Measurements from ENCODE around the gene IZUMO4. TPM values are rescaled to one million over a fixed set of nuclear protein-coding genes. Genes with fewer than 3 reads are reported as not detected.

IZUMO4 gene
- total and polyA plus RNA-seq, 10 of the 15 experiments (the other 5 are each of a cell fraction or from before 2014, with no cell fraction given) = 0.53 to 27.1 (median 7.5) TPM

- TF ChIP-seq NFIC (IDR thresholded peaks at IDR 0.05; ENCODE audit: low read depth, low read length) = no peak
- no peak for TF ChIP-seq SMAD5 (IDR thresholded peaks at IDR 0.05; ENCODE audit: low read depth)
These were observed 19.3 kb downstream of the IZUMO4 start (continued) for GRCh38 chr19:2115911-2116426.

GRCh38 chr19:2116507-2116906 lies 19.8 kb downstream of the IZUMO4 start:
- H3K4me2 ChIP-seq (ENCODE audit: control insufficient read depth, insufficient read depth) = no peak overlapping the region
- H3K9ac ChIP-seq (ENCODE audit: control insufficient read depth, insufficient read depth, low read length) = no peak overlapping the region
- no TSS peak for BruUV-seq (replicated peaks)
- no peaks in the 10 kb centered on the region for H3K79me2 ChIP-seq (ENCODE audit: control insufficient read depth, insufficient read depth, low read length)
- H3K36me3 ChIP-seq (ENCODE audit: control insufficient read depth in 2 of 2, insufficient read depth in 2 of 2, low read length in 1 of 2) = peaks cover 12 to 78% of the 10 kb centered on the region in 2 experiments; a peak in 3 of 4 replicates
- no peak overlapping the region for H3K4me3 ChIP-seq
- no peaks in the 10 kb centered on the region for H3K9me3 ChIP-seq (replicated peaks; ENCODE audit: control insufficient read depth, insufficient read depth, low read length)
- SMC1A ChIA-PET (ENCODE audit: uncharacterized antibody, unreplicated experiment) = no interaction called here
- H3K27ac ChIP-seq (ENCODE audit: control insufficient read depth, insufficient read depth) = no peak overlapping the region
- RAD21 ChIA-PET (ENCODE audit: unreplicated experiment) = no interaction called here
- in situ Hi-C loops (cut with MboI) (no loop called here), intact Hi-C loops (cut with micrococcal nuclease; ENCODE audit: unreplicated experiment) (no loop called here)
- POLR2A ChIA-PET = interaction anchor here (0.6 kb wide), 1 partner anchor 133 kb away, joined by 6 read pairs; no protein-coding TSS in a partner anchor
- no peaks in the 10 kb centered on the region for H3K27me3 ChIP-seq (replicated peaks in 1 of 2; ENCODE audit: control insufficient read depth in 2 of 2, insufficient read depth in 2 of 2, low read length in 1 of 2)
- DNase-seq (ENCODE audit: low read depth, low spot score) (no peak), ATAC-seq (no peak), FAIRE-seq (no peak)
- H4K20me1 ChIP-seq (ENCODE audit: control insufficient read depth, insufficient read depth) = no peaks in the 10 kb centered on the region
- WGBS (ENCODE audit: insufficient coverage, insufficient replicate concordance, low lambda C conversion rate, missing lambda C conversion rate) = 95% methylated on average over 25 of the region's 25 CpGs
- TF ChIP-seq ZNF687 (IDR thresholded peaks at IDR 0.05) = no peak
- no peak overlapping the region for H2AFZ ChIP-seq (ENCODE audit: control insufficient read depth, low read depth, low read length)
- H3K4me1 ChIP-seq (ENCODE audit: control insufficient read depth, insufficient read depth, low read length) = no peaks in the 10 kb centered on the region
- CTCF ChIA-PET = no interaction called here

Data from GM12878 (cell line).